GM19463 (cell line): ENCODE results near the gene CPSF3.

Experiments used
- ATAC-seq: cut with Tn5 transposase; IDR thresholded peaks from one replicate; pipeline ENCODE4 v1.9.1; 2021; ENCODE audit warnings: mild to moderate bottlenecking, moderate library complexity; ENCODE audit not compliant: unreplicated experiment

The CPSF3 gene

GRCh38 chr2:9416962-9417316 is 6.5 kb upstream of the CPSF3 start:
- no peak for ATAC-seq

GRCh38 chr2:9417725-9418124 is 5.7 kb upstream of the CPSF3 start:
- ATAC-seq = no peak

- no peak for ATAC-seq
These were observed 4.7 kb upstream of the CPSF3 start for GRCh38 chr2:9418746-9419145.

- no peak for ATAC-seq
These were observed 3.9 kb upstream of the CPSF3 start for GRCh38 chr2:9419541-9419940.

GRCh38 chr2:9420495-9420894 is 3.0 kb upstream of the CPSF3 start:
- no peak for ATAC-seq

- ATAC-seq = peak; percentile 32
These were observed 944 bp upstream of the CPSF3 start for GRCh38 chr2:9422321-9423099.

GRCh38 chr2:9423922-9424272 is 443 bp downstream of the CPSF3 start:
- ATAC-seq = no peak

- no peak for ATAC-seq
These were observed 1.2 kb downstream of the CPSF3 start for GRCh38 chr2:9424447-9425164.

- no peak for ATAC-seq
These were observed 5.6 kb downstream of the CPSF3 start for GRCh38 chr2:9428965-9429577.

GRCh38 chr2:9430316-9431293 is 7.2 kb downstream of the CPSF3 start:
- ATAC-seq = no peak

GRCh38 chr2:9434489-9434888 is 11.0 kb downstream of the CPSF3 start:
- ATAC-seq = no peak

- ATAC-seq = no peak
These were observed 16.1 kb downstream of the CPSF3 start for GRCh38 chr2:9439536-9439935.

GRCh38 chr2:9440058-9440727 is 16.7 kb downstream of the CPSF3 start:
- no peak for ATAC-seq

- ATAC-seq = no peak
These were observed 18.1 kb downstream of the CPSF3 start for GRCh38 chr2:9441556-9441955.

- no peak for ATAC-seq
These were observed 20.1 kb downstream of the CPSF3 start for GRCh38 chr2:9443526-9443925.

GRCh38 chr2:9445089-9445488 is 21.6 kb downstream of the CPSF3 start:
- no peak for ATAC-seq

GRCh38 chr2:9451231-9451630 is 27.8 kb downstream of the CPSF3 start:
- ATAC-seq = no peak

GRCh38 chr2:9460441-9461017 is 37.1 kb downstream of the CPSF3 start:
- no peak for ATAC-seq

- ATAC-seq = no peak
These were observed 37.6 kb downstream of the CPSF3 start for GRCh38 chr2:9461079-9461478.

- ATAC-seq = no peak
These were observed 38.9 kb downstream of the CPSF3 start for GRCh38 chr2:9462313-9462712.
